ENCODE measurements around the gene PMM2.

DNA sequence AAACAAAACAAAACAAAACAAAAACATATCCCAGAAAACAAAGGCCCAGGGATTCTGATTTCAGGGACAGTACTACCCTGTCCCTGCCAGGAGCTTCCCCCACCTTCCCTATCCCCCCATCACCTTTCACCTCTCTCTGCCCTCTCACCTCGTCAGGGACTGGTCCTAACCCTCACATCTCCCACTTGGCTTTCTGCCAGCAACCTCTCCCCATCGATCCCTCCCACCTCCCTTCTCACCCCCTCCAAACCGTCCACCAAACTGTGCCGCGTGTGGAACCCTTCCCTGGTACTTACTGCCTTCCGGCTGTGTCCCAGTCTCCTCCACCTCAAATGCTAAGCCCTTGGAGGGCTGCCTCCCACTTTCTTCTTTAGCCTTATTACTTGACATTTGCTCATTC is 36.6 kb upstream of the PMM2 start:
- no peak for TF ChIP-seq EP300 (IDR thresholded peaks at IDR 0.05; ENCODE audit: borderline replicate concordance)
- no peak for TF ChIP-seq TAF1 (IDR thresholded peaks at IDR 0.05; ENCODE audit: low read depth)
- no peak for TF ChIP-seq TEAD4 (IDR thresholded peaks at IDR 0.05)
- no peak for TF ChIP-seq TCF12 (IDR thresholded peaks at IDR 0.05; ENCODE audit: low read depth)
- TF ChIP-seq, protein P1, sequence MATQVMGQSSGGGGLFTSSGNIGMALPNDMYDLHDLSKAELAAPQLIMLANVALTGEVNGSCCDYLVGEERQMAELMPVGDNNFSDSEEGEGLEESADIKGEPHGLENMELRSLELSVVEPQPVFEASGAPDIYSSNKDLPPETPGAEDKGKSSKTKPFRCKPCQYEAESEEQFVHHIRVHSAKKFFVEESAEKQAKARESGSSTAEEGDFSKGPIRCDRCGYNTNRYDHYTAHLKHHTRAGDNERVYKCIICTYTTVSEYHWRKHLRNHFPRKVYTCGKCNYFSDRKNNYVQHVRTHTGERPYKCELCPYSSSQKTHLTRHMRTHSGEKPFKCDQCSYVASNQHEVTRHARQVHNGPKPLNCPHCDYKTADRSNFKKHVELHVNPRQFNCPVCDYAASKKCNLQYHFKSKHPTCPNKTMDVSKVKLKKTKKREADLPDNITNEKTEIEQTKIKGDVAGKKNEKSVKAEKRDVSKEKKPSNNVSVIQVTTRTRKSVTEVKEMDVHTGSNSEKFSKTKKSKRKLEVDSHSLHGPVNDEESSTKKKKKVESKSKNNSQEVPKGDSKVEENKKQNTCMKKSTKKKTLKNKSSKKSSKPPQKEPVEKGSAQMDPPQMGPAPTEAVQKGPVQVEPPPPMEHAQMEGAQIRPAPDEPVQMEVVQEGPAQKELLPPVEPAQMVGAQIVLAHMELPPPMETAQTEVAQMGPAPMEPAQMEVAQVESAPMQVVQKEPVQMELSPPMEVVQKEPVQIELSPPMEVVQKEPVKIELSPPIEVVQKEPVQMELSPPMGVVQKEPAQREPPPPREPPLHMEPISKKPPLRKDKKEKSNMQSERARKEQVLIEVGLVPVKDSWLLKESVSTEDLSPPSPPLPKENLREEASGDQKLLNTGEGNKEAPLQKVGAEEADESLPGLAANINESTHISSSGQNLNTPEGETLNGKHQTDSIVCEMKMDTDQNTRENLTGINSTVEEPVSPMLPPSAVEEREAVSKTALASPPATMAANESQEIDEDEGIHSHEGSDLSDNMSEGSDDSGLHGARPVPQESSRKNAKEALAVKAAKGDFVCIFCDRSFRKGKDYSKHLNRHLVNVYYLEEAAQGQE (IDR thresholded peaks at IDR 0.05; ENCODE audit: low read depth), result no peak
- TF ChIP-seq, protein P2, sequence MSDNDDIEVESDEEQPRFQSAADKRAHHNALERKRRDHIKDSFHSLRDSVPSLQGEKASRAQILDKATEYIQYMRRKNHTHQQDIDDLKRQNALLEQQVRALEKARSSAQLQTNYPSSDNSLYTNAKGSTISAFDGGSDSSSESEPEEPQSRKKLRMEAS (IDR thresholded peaks at IDR 0.05), result no peak
- TF ChIP-seq FOXM1 (IDR thresholded peaks at IDR 0.05; ENCODE audit: borderline replicate concordance, low read depth), result no peak
- TF ChIP-seq CEBPB (IDR thresholded peaks at IDR 0.05), result no peak
- TF ChIP-seq RAD21 (IDR thresholded peaks at IDR 0.05; ENCODE audit: low read depth), result no peak
- no peak for TF ChIP-seq YY1 (IDR thresholded peaks at IDR 0.05; ENCODE audit: low read depth)

Data from Ishikawa (cell line).